IMR-90 (cell line): ENCODE results near the gene ZFX. TPM values are rescaled to one million over a fixed set of nuclear protein-coding genes. Genes with fewer than 3 reads are reported as not detected.

Experiments used
- ATAC-seq: fragments of 200-7000 bp; cut with Tn5 transposase; 2 replicates; pipeline ENCODE4 v1.9.1; 2020; ENCODE audit warnings: low read depth, mild to moderate bottlenecking, moderate library complexity
- BruUV-seq: library from RNA; stranded (reverse); fragments of 400-500 nt; replicated peaks from 2 replicates; lab custom pipeline; 2021; lab: Mats Ljungman, UMichigan
- CTCF ChIA-PET: fragments of 300-600 bp; formaldehyde crosslinking; extraction: SDS; loops from one replicate; lab custom pipeline; 2021; ENCODE audit warnings: antibody characterized with exemption; lab: Yijun Ruan, JAX
- POLR2A ChIA-PET: fragments of 300-600 bp; sonication (Branson Sonifier 250); formaldehyde crosslinking; loops from one replicate; lab custom pipeline; 2022; ENCODE audit warnings: antibody characterized with exemption; ENCODE audit not compliant: unreplicated experiment; lab: Charles Lee
- DNase-seq: peaks from one replicate; pipeline ENCODE4 v3.0.0; 2013
- H2AFZ ChIP-seq: replicated peaks from 2 replicates; pipeline ENCODE3; 2013; ENCODE audit warnings: low read length, mild to moderate bottlenecking; ENCODE audit not compliant: poor library complexity
- H2AK5ac ChIP-seq: 2 replicates; pipeline ENCODE4 v1.6.1; 2013; ENCODE audit warnings: low read depth, low read length, inconsistent platforms
- H2AK9ac ChIP-seq: replicated peaks from 2 replicates; pipeline ENCODE3; 2013; ENCODE audit warnings: mild to moderate bottlenecking, low read depth, low read length, moderate library complexity; ENCODE audit not compliant: poor library complexity
- H2BK120ac ChIP-seq: 2 replicates; pipeline ENCODE4 v1.6.1; 2013; ENCODE audit warnings: low read depth, low read length, inconsistent platforms
- H2BK15ac ChIP-seq: 3 replicates; pipeline ENCODE4 v1.6.1; 2013; ENCODE audit warnings: low read depth, low read length, inconsistent platforms
- H2BK20ac ChIP-seq: 2 replicates; pipeline ENCODE4 v1.6.1; 2013; ENCODE audit warnings: low read depth, mild to moderate bottlenecking, inconsistent platforms, low read length, moderate library complexity
- H2BK5ac ChIP-seq: 2 replicates; pipeline ENCODE4 v1.6.1; 2013; ENCODE audit warnings: mild to moderate bottlenecking, low read depth, low read length, inconsistent platforms; ENCODE audit not compliant: poor library complexity, severe bottlenecking
- H3K14ac ChIP-seq: replicated peaks from 2 replicates; pipeline ENCODE4 v1.6.1; 2013; ENCODE audit warnings: low read depth, low read length, inconsistent platforms
- H3K18ac ChIP-seq: 2 replicates; pipeline ENCODE4 v1.6.1; 2013; ENCODE audit warnings: low read depth, low read length, control low read depth
- H3K23ac ChIP-seq: 2 replicates; pipeline ENCODE4 v1.6.1; 2013; ENCODE audit warnings: low read depth, low read length, inconsistent platforms
- H3K27ac ChIP-seq: 2 replicates; pipeline ENCODE4 v1.5.1; 2013; ENCODE audit warnings: mild to moderate bottlenecking, control low read depth, low read length; ENCODE audit not compliant: insufficient read depth
- H3K27me3 ChIP-seq: 2 replicates; pipeline ENCODE4 v1.6.1; 2013; ENCODE audit warnings: low read length; ENCODE audit not compliant: control insufficient read depth, insufficient read depth
- H3K36me3 ChIP-seq: 2 replicates; pipeline ENCODE4 v1.6.1; 2013; ENCODE audit warnings: low read length, mixed read lengths; ENCODE audit not compliant: control insufficient read depth, insufficient read depth
- H3K4ac ChIP-seq: 2 replicates; pipeline ENCODE4 v1.6.1; 2013; ENCODE audit warnings: low read depth, low read length, inconsistent platforms
- H3K4me1 ChIP-seq: 2 replicates; pipeline ENCODE4 v1.6.1; 2013; ENCODE audit warnings: low read length, mixed read lengths; ENCODE audit not compliant: control insufficient read depth, insufficient read depth
- H3K4me2 ChIP-seq: 2 replicates; pipeline ENCODE4 v1.6.1; 2013; ENCODE audit warnings: low read depth, mild to moderate bottlenecking, control low read depth, low read length, moderate library complexity
- H3K4me3 ChIP-seq: 2 replicates; pipeline ENCODE4 v1.5.1; 2013; ENCODE audit warnings: low read depth, mild to moderate bottlenecking, control low read depth, low read length, moderate library complexity; ENCODE audit not compliant: insufficient read depth
- H3K56ac ChIP-seq: 2 replicates; pipeline ENCODE4 v1.6.1; 2013; ENCODE audit warnings: low read length, inconsistent platforms; ENCODE audit not compliant: insufficient read depth; ENCODE audit errors: extremely low read depth
- H3K79me1 ChIP-seq, 2 experiments: 2 replicates each; pipeline ENCODE4 v1.6.1; 2013; ENCODE audit warnings: low read length in 2 of 2, inconsistent platforms in 1 of 2, low read depth in 1 of 2
- H3K9ac ChIP-seq: 2 replicates; pipeline ENCODE4 v1.6.1; 2013; ENCODE audit warnings: low read depth, low read length, control low read depth
- H3K9me1 ChIP-seq: 2 replicates; pipeline ENCODE4 v1.6.1; 2013; ENCODE audit warnings: low read length, inconsistent platforms; ENCODE audit not compliant: insufficient read depth
- H3K9me3 ChIP-seq: 2 replicates; pipeline ENCODE4 v1.6.1; 2013; ENCODE audit warnings: low read length; ENCODE audit not compliant: control insufficient read depth, insufficient read depth
- H4K20me1 ChIP-seq: 2 replicates; pipeline ENCODE4 v1.6.1; 2013; ENCODE audit warnings: low read length, inconsistent platforms; ENCODE audit not compliant: insufficient read depth
- H4K5ac ChIP-seq: 2 replicates; pipeline ENCODE4 v1.6.1; 2013; ENCODE audit warnings: mild to moderate bottlenecking, low read depth, low read length, control low read depth
- H4K8ac ChIP-seq, 2 experiments: 2 replicates each; pipeline ENCODE4 v1.6.1; 2013; ENCODE audit warnings: low read depth in 2 of 2, low read length in 2 of 2, control low read depth in 1 of 2, inconsistent platforms in 1 of 2
- H4K91ac ChIP-seq: 2 replicates; pipeline ENCODE4 v1.6.1; 2013; ENCODE audit warnings: low read depth, low read length, inconsistent platforms; ENCODE audit not compliant: insufficient read depth
- BHLHE40 ChIP-seq: fragments of 150-350 bp; IDR thresholded peaks from 2 replicates; pipeline ENCODE4 v1.6.1; 2016; ENCODE audit warnings: mild to moderate bottlenecking, low read depth, low read length
- CEBPB ChIP-seq: IDR thresholded peaks from 2 replicates; pipeline ENCODE4 v1.6.1; 2012; ENCODE audit warnings: low read depth, low read length, improper control_type of control experiment
- CHD1 ChIP-seq: IDR thresholded peaks from 2 replicates; pipeline ENCODE4 v1.6.1; 2012; ENCODE audit warnings: low read depth, low read length, improper control_type of control experiment
- CTCF ChIP-seq: conservative IDR thresholded peaks from 2 replicates; pipeline ENCODE4 v1.5.1; 2012; ENCODE audit warnings: mild to moderate bottlenecking, low read depth, low read length, improper control_type of control experiment
- ELK1 ChIP-seq: fragments of 150-350 bp; IDR thresholded peaks from 2 replicates; pipeline ENCODE4 v1.6.1; 2016; ENCODE audit warnings: low read depth, mild to moderate bottlenecking, low read length, moderate library complexity, borderline replicate concordance
- FOS ChIP-seq: fragments of 150-350 bp; IDR thresholded peaks from 2 replicates; pipeline ENCODE4 v1.6.1; 2016; ENCODE audit warnings: low read depth, low read length
- MAFK ChIP-seq: IDR thresholded peaks from 2 replicates; pipeline ENCODE4 v1.6.1; 2012; ENCODE audit warnings: low read depth, low read length, improper control_type of control experiment
- MAZ ChIP-seq: IDR thresholded peaks from 2 replicates; pipeline ENCODE4 v1.6.1; 2012; ENCODE audit warnings: low read depth, mild to moderate bottlenecking, low read length, improper control_type of control experiment, moderate library complexity, borderline replicate concordance
- MXI1 ChIP-seq: IDR thresholded peaks from 2 replicates; pipeline ENCODE4 v1.6.1; 2012; ENCODE audit warnings: low read depth, mild to moderate bottlenecking, low read length, moderate library complexity, borderline replicate concordance
- NFE2L2 ChIP-seq: fragments of 150-350 bp; IDR thresholded peaks from 2 replicates; pipeline ENCODE4 v1.6.1; 2016; ENCODE audit warnings: low read depth, mild to moderate bottlenecking, low read length
- POLR2A ChIP-seq: IDR thresholded peaks from 2 replicates; pipeline ENCODE4 v1.6.1; 2012; ENCODE audit warnings: mild to moderate bottlenecking, low read depth, low read length
- RAD21 ChIP-seq: IDR thresholded peaks from 2 replicates; pipeline ENCODE4 v1.6.1; 2012; ENCODE audit warnings: low read length, improper control_type of control experiment
- RCOR1 ChIP-seq: IDR thresholded peaks from 2 replicates; pipeline ENCODE4 v1.6.1; 2012; ENCODE audit warnings: mild to moderate bottlenecking, low read length, improper control_type of control experiment; ENCODE audit not compliant: insufficient replicate concordance
- RFX5 ChIP-seq: IDR thresholded peaks from 2 replicates; pipeline ENCODE4 v1.8.0; 2012; ENCODE audit warnings: low read depth, mild to moderate bottlenecking, low read length, moderate library complexity
- SMC3 ChIP-seq: fragments of 150-350 bp; IDR thresholded peaks from 2 replicates; pipeline ENCODE4 v1.6.1; 2016; ENCODE audit warnings: low read depth, mild to moderate bottlenecking, antibody characterized with exemption, low read length, moderate library complexity
- USF2 ChIP-seq: fragments of 150-350 bp; IDR thresholded peaks from 2 replicates; pipeline ENCODE4 v1.6.1; 2017; ENCODE audit warnings: mild to moderate bottlenecking, antibody characterized with exemption, low read length, low read depth
- WGBS, 2 experiments: methylation state at CpG; one replicate each; pipeline versions ENCODE4 v1.1.5 to v1.1.7; 2013; ENCODE audit warnings: missing lambda C conversion rate in 2 of 2; ENCODE audit not compliant: insufficient read length in 1 of 2; ENCODE audit errors: extremely low coverage in 2 of 2; 5-methylcytosine and 5-hydroxymethylcytosine counted together
- dilution Hi-C: fragments of 300-500 bp; cut with HindIII; formaldehyde crosslinking; loops from one replicate; pipeline ENCODE4 v1.14.3; 2018; ENCODE audit warnings: low sequenced_read_pairs; ENCODE audit not compliant: unreplicated experiment
- in situ Hi-C: fragments of 300-500 bp; cut with MboI; formaldehyde crosslinking; loops from 3 replicates; pipeline ENCODE4 v1.14.3; 2019; ENCODE audit warnings: low sequenced_read_pairs, inconsistent platforms, mixed read lengths
- intact Hi-C: fragments of 100-400 bp; cut with micrococcal nuclease; formaldehyde crosslinking; loops from 2 replicates; pipeline ENCODE4 v1.10.0; 2022
- polyA plus RNA-seq, 3 experiments: library from polyadenylated mRNA; depleted of rRNA; stranded (reverse); fragments of >200 nt; gene quantifications; 2 replicates each; pipeline ENCODE4 v1.2.3, GENCODE V29; 2012; ENCODE audit warnings: low replicate concordance in 1 of 3
- total RNA-seq: library from RNA; depleted of rRNA; stranded (reverse); fragments of >200 nt; gene quantifications from 2 replicates; pipeline ENCODE4 v1.2.3, GENCODE V29; 2012

ZFX gene
- total and polyA plus RNA-seq, 2 of the 4 experiments (the other 2 are of a cell fraction), result 16.0 to 99.3 TPM

- Histone ChIP-seq H3K18ac (no peak overlapping the region), H4K5ac (no peak overlapping the region), H2BK15ac (no peak overlapping the region), H3K14ac (no peak overlapping the region), H2BK20ac (no peak overlapping the region), H4K20me1 (no peaks in the 10 kb centered on the region), H4K91ac (no peak overlapping the region), H3K36me3 (no peaks in the 10 kb centered on the region), H3K9me1 (peaks cover 5% of the 10 kb centered on the region; the same call in 1 of the 2 replicates), H3K56ac (no peak overlapping the region), H3K23ac (no peak overlapping the region), H2BK120ac (no peak overlapping the region), H4K8ac (no peak overlapping the region), H3K79me1 (no peaks in the 10 kb centered on the region), H3K4me3 (no peak overlapping the region), H3K27me3 (peaks cover 6% of the 10 kb centered on the region; the same call in 1 of the 2 replicates), H2AFZ (no peak overlapping the region), H3K9me3 (no peaks in the 10 kb centered on the region), H2AK5ac (no peak overlapping the region), H3K9ac (no peak overlapping the region), H3K4me2 (peak overlapping the region; percentile 53; the same call in 1 of the 2 replicates), H3K27ac (no peak overlapping the region), H2AK9ac (no peak overlapping the region), H2BK5ac (peak overlapping the region; percentile 40), H3K4me1 (no peaks in the 10 kb centered on the region), H3K4ac (no peak overlapping the region)
- intact Hi-C loops, result loop anchor here (10.0 kb wide), 2 partner anchors 340 to 550 kb away; partner anchors contain the start of genes APOO and CXorf58
- WGBS, 2 experiments, result no CpG with 5 or more reads among the region's 6 CpGs
- no TSS peak for BruUV-seq
- DNase-seq (peak; percentile 70), ATAC-seq (peak; percentile 78)
- POLR2A ChIA-PET, result no interaction called here
- TF ChIP-seq ELK1 (no peak), CEBPB (peak; percentile 34; the same call in 1 of the 2 replicates), MAFK (no peak), CHD1 (no peak), MAZ (no peak), RFX5 (no peak), RAD21 (no peak), POLR2A (no peak), MXI1 (no peak), CTCF (no peak), SMC3 (no peak), USF2 (no peak), FOS (peak; percentile 46; the same call in 1 of the 2 replicates), NFE2L2 (no peak), RCOR1 (no peak), BHLHE40 (no peak)
- CTCF ChIA-PET, result no interaction called here
- dilution Hi-C loops, result no loop called here
- in situ Hi-C loops, result no loop called here
Observed at GRCh38 chrX:24245202-24245601, 95.7 kb downstream of the ZFX start.
